ENCODE results near the gene TRAF3IP1. TPM values are rescaled to one million over a fixed set of nuclear protein-coding genes. Genes with fewer than 3 reads are reported as not detected.

Gene TRAF3IP1
- total RNA-seq, 1 experiment from 2014 or later: 3.8 TPM

Other genes starting within 250 kb of the TRAF3IP1 start
- gene ESPNL, start 220.2 kb upstream of the TRAF3IP1 start, total RNA-seq (2014; rRNA removed; shearing (Covaris generic); ENCODE audit: low replicate concordance): 0.03 TPM in 1 of 2 replicates, not detected in the other
- not detected in 2 replicates for gene KLHL30, start 181.8 kb upstream of the TRAF3IP1 start, total RNA-seq (2014; rRNA removed; shearing (Covaris generic); ENCODE audit: low replicate concordance)
- gene ERFE, start 161.5 kb upstream of the TRAF3IP1 start, total RNA-seq (2014; rRNA removed; shearing (Covaris generic); ENCODE audit: low replicate concordance): 11.1 and 24.6 TPM in 2 replicates
- 59.6 and 69.4 TPM in 2 replicates for gene ILKAP, start 116.8 kb upstream of the TRAF3IP1 start, total RNA-seq (2014; rRNA removed; shearing (Covaris generic); ENCODE audit: low replicate concordance)
- 23.5 and 30.4 TPM in 2 replicates for gene HES6, start 80.5 kb upstream of the TRAF3IP1 start, total RNA-seq (2014; rRNA removed; shearing (Covaris generic); ENCODE audit: low replicate concordance)
- gene PER2, start 31.9 kb upstream of the TRAF3IP1 start, total RNA-seq (2014; rRNA removed; shearing (Covaris generic); ENCODE audit: low replicate concordance): 0.54 and 0.72 TPM in 2 replicates
- 16.0 and 36.1 TPM in 2 replicates for gene ASB1, start 106.4 kb downstream of the TRAF3IP1 start, total RNA-seq (2014; rRNA removed; shearing (Covaris generic); ENCODE audit: low replicate concordance)

Data from MG63 (cell line).